HUES64 (cell line): ENCODE measurements around the gene COX6A2. TPM values are rescaled to one million over a fixed set of nuclear protein-coding genes. Genes with fewer than 3 reads are reported as not detected.

Source experiments
- H3K27ac ChIP-seq: 2 replicates; pipeline ENCODE4 v1.7.0; 2013; ENCODE audit warnings: low read depth, low read length, inconsistent platforms
- H3K27me3 ChIP-seq: 2 replicates; pipeline ENCODE4 v1.6.1; 2013; ENCODE audit warnings: mild to moderate bottlenecking, low read length; ENCODE audit not compliant: insufficient read depth
- H3K36me3 ChIP-seq: 2 replicates; pipeline ENCODE4 v1.6.1; 2013; ENCODE audit warnings: mild to moderate bottlenecking, low read length; ENCODE audit not compliant: insufficient read depth
- H3K4me1 ChIP-seq: 2 replicates; pipeline ENCODE4 v1.6.1; 2013; ENCODE audit warnings: mild to moderate bottlenecking, low read length, moderate library complexity; ENCODE audit not compliant: insufficient read depth
- H3K4me3 ChIP-seq: 2 replicates; pipeline ENCODE4 v1.5.1; 2013; ENCODE audit warnings: mild to moderate bottlenecking, low read length, moderate library complexity
- H3K9ac ChIP-seq: 2 replicates; pipeline ENCODE4 v1.6.1; 2013; ENCODE audit warnings: mild to moderate bottlenecking, low read depth, low read length
- H3K9me3 ChIP-seq: 2 replicates; pipeline ENCODE4 v1.6.1; 2013; ENCODE audit warnings: low read depth, low read length; ENCODE audit not compliant: insufficient read depth
- WGBS: fragments of 150-250, 120-280 bp; methylation state at CpG from one replicate; pipeline ENCODE4 v1.1.7; 2013; ENCODE audit warnings: missing lambda C conversion rate; 5-methylcytosine and 5-hydroxymethylcytosine counted together
- polyA plus RNA-seq, 2 experiments: library from polyadenylated mRNA; stranded (reverse); fragments of 50-300 nt; gene quantifications; one replicate each; pipeline ENCODE4 v1.2.3, GENCODE V29; 2013

COX6A2 gene
- not detected for polyA plus RNA-seq (2013, experiment 1 of 2)
- polyA plus RNA-seq (2013, experiment 2 of 2): not detected

DNA sequence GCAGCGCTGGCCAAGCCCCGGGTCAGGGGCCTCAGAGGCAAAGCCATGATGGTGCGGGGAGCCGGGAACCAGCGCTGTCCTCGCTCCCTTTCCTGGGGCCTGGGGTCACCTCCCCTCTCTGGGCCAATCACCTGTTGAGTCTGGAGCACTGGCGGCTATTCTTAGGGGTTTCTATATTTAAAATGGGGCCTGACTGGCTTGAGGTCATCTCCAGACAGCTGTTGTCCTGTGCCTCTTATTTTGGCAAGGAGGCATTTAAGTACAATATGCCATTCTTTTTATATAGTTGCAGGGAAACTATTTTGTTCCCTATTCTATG lies at the start of gene COX6A2:
Gene COX6A2, minus strand, starts transcription at position 82 of the 319 bp plus-strand sequence. Its CDS starts 35 bp downstream, at position 47.
- no peaks in the 10 kb centered on the region for H3K9me3 ChIP-seq
- no peaks in the 10 kb centered on the region for H3K36me3 ChIP-seq
- H3K27me3 ChIP-seq: no peaks in the 10 kb centered on the region
- no peaks in the 10 kb centered on the region for H3K4me1 ChIP-seq
- WGBS: 93% methylated on average over 7 of the region's 7 CpGs
- H3K9ac ChIP-seq: no peak within 1 kb of the TSS
- H3K4me3 ChIP-seq: no peak within 1 kb of the TSS
- H3K27ac ChIP-seq: no peak within 1 kb of the TSS

DNA sequence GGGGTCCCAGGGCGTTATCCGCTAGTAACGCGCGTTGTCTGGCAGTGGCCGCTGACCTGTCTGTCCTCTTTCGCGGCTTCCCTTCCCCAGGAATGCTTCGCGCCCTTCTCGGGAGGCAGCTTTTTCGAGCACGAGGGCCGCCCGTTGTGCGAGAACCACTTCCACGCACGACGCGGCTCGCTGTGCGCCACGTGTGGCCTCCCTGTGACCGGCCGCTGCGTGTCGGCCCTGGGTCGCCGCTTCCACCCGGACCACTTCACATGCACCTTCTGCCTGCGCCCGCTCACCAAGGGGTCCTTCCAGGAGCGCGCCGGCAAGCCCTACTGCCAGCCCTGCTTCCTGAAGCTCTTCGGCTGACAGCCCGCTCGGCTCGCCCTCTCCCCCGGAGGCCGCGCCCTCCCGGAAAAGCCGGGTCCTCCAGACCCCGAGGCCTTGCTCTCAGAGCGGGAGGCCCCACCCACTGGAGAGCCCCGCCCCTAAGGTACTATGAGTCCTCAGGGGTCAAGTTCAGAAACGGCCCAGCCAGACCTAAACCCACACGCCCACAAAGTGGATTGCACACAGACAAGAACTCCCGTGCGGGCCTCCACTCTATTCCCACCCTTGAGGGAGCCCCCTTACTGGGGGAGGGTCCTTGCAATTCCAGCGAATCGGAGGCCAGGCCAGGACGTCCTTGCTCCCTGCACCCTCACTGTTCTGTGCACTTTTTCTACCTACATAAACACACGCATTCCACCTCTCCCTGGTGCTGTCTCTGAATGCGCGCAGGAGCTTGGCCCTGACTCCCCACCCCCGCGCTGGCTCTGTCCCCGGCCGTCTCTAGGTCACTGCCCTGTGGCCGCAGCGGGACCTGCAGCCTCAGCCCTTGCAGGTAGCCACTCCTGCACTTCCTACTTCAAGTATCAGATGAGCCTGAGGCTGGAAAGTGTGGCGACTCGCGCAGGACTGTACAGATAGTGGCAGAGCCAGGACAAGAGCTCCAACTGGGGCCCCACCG lies 49.4 kb upstream of the COX6A2 start:
- Histone ChIP-seq H3K4me1 (no peaks in the 10 kb centered on the region), H3K27ac (no peak overlapping the region), H3K27me3 (peaks cover 53% of the 10 kb centered on the region), H3K36me3 (0 out of 2 replicates have a peak, but pooled peaks cover 4% of the 10 kb centered on the region), H3K9me3 (no peaks in the 10 kb centered on the region), H3K9ac (no peak overlapping the region), H3K4me3 (peak overlapping the region; percentile 59)
- WGBS: 79% methylated on average over 67 of the region's 67 CpGs

DNA sequence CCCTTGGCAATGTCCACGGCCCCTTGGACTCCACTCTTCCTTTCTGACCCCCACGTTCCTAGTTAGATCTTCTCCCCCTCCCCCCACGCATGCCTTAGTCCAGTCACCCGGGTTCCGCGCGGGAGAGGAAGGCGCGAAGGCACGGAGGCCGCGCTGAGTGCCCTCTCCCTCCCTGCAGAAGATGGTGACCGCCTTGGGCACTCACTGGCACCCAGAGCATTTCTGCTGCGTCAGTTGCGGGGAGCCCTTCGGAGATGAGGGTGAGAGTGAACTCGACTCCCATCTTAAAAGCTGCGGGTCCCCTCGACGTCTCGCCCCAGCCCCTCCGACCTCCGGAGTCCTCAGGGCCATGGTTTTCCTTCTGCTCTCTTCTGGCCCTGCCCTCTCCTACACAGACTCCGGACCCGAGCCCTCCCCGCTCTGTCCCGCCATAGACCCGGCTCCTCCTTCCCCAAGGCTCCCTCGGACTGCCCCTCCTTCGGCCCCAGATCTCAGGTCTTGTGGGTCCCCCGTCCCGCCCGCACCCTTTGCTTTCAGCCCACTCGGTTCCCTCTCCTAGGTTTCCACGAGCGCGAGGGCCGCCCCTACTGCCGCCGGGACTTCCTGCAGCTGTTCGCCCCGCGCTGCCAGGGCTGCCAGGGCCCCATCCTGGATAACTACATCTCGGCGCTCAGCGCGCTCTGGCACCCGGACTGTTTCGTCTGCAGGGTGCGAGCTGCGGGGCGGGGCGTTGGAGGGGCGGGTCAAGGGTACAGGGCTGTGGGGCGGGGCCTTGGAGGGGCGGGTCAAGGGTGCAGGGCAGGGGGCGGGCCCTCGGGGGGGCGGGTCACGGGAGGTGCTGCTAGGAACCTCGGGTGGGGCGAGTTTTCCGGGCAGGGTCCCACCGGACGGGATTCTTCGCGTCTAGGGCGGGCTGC lies 48.4 kb upstream of the COX6A2 start:
- H3K36me3 ChIP-seq: 0 out of 2 replicates have a peak, but pooled peaks cover 4% of the 10 kb centered on the region
- no peaks in the 10 kb centered on the region for H3K9me3 ChIP-seq
- peak overlapping the region; percentile 64 for H3K4me3 ChIP-seq
- 0 out of 2 replicates have a peak, but pooled peaks cover under 1% of the 10 kb centered on the region for H3K4me1 ChIP-seq
- 84% methylated on average over 68 of the region's 68 CpGs for WGBS
- peaks cover 51% of the 10 kb centered on the region for H3K27me3 ChIP-seq
- H3K9ac ChIP-seq: no peak overlapping the region
- H3K27ac ChIP-seq: no peak overlapping the region

DNA sequence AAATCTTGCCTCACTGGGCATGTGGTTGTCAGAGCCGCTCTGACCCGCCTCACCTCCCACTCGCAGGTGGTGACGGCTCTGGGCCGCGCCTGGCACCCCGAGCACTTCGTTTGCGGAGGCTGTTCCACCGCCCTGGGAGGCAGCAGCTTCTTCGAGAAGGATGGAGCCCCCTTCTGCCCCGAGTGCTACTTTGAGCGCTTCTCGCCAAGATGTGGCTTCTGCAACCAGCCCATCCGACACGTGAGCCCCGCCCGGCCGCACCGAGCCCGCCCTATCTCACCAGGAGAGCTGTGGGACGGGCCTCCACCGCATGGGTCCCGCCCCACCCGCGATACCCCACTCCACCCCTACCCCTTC lies 47.8 kb upstream of the COX6A2 start:
- 0 out of 2 replicates have a peak, but pooled peaks cover 4% of the 10 kb centered on the region for H3K36me3 ChIP-seq
- H3K4me3 ChIP-seq: peak overlapping the region; percentile 64; the same call in 1 of the 2 replicates
- 83% methylated on average over 26 of the region's 26 CpGs for WGBS
- H3K9me3 ChIP-seq: no peaks in the 10 kb centered on the region
- no peak overlapping the region for H3K27ac ChIP-seq
- H3K4me1 ChIP-seq: 0 out of 2 replicates have a peak, but pooled peaks cover 3% of the 10 kb centered on the region
- peaks cover 53% of the 10 kb centered on the region for H3K27me3 ChIP-seq
- H3K9ac ChIP-seq: no peak overlapping the region

DNA sequence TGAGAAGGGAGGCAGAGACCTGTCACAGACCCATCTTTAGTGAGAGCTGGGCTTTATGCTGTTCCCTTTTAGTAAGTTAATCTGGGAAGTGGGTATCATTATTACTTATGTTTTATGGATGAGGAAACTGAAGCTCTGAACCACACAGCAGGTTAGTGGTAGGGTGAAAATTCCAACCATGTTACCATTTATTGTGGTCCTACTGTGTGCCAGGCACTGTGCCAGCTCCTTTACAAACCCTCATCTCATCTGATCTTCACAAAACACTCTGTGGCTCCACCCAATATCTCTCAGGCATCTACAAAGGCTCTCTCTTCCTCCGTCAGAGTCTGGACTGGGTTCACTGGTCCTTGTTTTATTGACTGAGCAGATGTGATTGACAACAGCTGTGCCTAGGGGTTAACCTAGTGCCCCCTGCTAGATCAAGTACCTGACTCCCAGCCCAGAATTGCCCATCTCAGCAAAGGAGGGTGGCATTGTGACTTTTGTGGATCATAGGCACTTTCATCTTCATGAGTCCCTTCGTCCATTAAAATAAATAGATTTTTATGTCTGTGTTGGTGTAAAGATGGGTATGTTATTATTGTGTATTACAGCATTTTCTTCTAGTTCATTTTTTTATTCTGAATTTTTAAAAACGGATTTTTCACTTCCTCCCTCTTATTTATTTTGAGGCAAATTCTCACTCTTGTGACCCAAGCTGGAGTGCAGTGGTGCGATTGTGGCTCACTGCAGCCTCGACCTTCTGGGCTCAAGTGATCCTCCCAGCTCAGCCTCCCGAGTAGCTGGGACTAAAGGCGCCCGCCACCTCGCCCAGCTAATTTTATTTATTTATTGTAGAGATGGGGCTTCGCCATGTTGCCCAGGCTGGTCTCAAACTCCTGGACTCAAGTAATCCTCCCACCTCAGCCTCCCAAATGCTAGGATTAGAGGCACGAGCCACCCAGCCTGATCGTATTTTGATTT lies 46.9 kb upstream of the COX6A2 start:
- Histone ChIP-seq H3K27me3 (peaks cover 54% of the 10 kb centered on the region), H3K36me3 (0 out of 2 replicates have a peak, but pooled peaks cover 4% of the 10 kb centered on the region), H3K9me3 (no peaks in the 10 kb centered on the region), H3K4me1 (0 out of 2 replicates have a peak, but pooled peaks cover 3% of the 10 kb centered on the region), H3K4me3 (no peak overlapping the region), H3K9ac (no peak overlapping the region), H3K27ac (no peak overlapping the region)
- WGBS: 95% methylated on average over 12 of the region's 12 CpGs

DNA sequence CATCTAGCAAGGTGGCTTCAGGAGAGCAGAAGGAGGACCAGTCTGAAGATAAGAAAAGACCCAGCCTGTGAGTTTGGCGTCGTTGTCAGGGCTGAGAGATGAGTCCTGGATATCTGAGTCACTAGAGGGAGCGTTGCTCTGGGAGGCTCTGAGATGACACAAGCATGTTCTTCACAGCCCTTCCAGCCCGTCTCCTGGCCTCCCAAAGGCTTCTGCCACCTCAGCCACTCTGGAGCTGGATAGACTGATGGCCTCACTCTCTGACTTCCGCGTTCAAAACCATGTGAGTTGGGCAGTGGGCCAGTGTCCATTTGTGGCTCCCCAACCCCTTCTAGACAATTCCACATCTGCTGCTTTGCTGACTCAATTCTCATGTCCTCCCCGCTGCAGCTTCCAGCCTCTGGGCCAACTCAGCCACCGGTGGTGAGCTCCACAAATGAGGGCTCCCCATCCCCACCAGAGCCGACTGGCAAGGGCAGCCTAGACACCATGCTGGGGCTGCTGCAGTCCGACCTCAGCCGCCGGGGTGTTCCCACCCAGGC lies 46.1 kb upstream of the COX6A2 start:
- Histone ChIP-seq H3K4me3 (no peak overlapping the region), H3K9me3 (no peaks in the 10 kb centered on the region), H3K27me3 (peaks cover 51% of the 10 kb centered on the region), H3K36me3 (0 out of 2 replicates have a peak, but pooled peaks cover 4% of the 10 kb centered on the region), H3K27ac (no peak overlapping the region), H3K4me1 (0 out of 2 replicates have a peak, but pooled peaks cover 3% of the 10 kb centered on the region), H3K9ac (no peak overlapping the region)
- WGBS: 91% methylated on average over 12 of the region's 12 CpGs

DNA sequence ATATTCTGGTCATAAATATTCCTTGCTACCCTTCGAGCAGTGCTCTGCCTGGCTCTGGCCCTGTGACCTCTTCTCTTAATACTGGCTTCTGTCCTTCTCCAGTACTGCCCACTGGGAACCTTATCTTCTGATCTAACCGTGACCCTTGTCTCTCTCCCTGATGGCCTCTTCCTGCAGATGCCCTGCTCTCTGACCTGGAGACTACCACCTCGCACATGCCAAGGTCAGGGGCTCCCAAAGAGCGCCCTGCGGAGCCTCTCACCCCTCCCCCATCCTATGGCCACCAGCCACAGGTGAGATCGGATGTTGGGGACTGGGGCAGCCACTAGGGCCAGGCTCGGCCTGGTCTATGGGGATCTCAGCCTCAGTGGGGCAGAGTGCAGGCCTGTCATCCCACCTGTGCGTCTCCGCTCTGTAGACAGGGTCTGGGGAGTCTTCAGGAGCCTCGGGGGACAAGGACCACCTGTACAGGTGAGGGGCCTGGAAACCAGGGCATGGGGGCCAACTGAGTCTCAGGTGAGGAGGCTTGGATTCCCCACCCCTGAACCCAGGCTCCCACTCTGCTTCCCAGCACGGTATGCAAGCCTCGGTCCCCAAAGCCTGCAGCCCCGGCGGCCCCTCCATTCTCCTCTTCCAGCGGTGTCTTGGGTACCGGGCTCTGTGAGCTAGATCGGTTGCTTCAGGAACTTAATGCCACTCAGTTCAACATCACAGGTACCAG lies 45.3 kb upstream of the COX6A2 start:
- Histone ChIP-seq H3K27me3 (peaks cover 47% of the 10 kb centered on the region), H3K9me3 (no peaks in the 10 kb centered on the region), H3K9ac (no peak overlapping the region), H3K27ac (no peak overlapping the region), H3K4me3 (no peak overlapping the region), H3K4me1 (0 out of 2 replicates have a peak, but pooled peaks cover 3% of the 10 kb centered on the region), H3K36me3 (0 out of 2 replicates have a peak, but pooled peaks cover 4% of the 10 kb centered on the region)
- WGBS: 91% methylated on average over 17 of the region's 17 CpGs

DNA sequence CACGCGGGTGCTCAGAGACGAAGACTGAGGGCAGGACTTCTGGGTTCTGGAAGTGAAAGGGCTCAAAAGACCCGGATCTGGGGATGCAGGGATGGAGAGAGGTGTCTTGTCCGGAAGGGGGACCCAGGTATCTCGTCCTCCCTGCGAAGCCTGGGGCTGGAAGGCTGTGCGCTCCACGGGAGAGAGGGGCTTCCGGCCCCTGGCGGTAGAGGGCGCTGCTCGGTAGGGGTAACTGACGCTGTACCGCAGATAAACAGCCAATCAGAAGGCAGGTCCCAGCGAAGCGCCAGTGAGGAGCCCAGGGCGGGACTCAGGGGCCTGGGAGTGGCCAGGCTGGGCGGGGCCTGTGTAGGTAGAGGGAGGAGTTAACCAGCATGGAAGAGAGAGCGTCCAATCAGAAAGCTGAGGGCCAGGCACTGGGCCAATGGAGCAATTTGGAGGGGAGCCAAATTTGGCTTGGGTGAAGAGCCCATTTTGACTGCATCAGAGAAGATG lies 44.6 kb upstream of the COX6A2 start:
- H3K9ac ChIP-seq: no peak overlapping the region
- 51% methylated on average over 20 of the region's 20 CpGs for WGBS
- H3K36me3 ChIP-seq: 0 out of 2 replicates have a peak, but pooled peaks cover 4% of the 10 kb centered on the region
- peaks cover 47% of the 10 kb centered on the region for H3K27me3 ChIP-seq
- H3K4me3 ChIP-seq: peak overlapping the region; percentile 66
- no peak overlapping the region for H3K27ac ChIP-seq
- H3K9me3 ChIP-seq: no peaks in the 10 kb centered on the region
- 0 out of 2 replicates have a peak, but pooled peaks cover 3% of the 10 kb centered on the region for H3K4me1 ChIP-seq

DNA sequence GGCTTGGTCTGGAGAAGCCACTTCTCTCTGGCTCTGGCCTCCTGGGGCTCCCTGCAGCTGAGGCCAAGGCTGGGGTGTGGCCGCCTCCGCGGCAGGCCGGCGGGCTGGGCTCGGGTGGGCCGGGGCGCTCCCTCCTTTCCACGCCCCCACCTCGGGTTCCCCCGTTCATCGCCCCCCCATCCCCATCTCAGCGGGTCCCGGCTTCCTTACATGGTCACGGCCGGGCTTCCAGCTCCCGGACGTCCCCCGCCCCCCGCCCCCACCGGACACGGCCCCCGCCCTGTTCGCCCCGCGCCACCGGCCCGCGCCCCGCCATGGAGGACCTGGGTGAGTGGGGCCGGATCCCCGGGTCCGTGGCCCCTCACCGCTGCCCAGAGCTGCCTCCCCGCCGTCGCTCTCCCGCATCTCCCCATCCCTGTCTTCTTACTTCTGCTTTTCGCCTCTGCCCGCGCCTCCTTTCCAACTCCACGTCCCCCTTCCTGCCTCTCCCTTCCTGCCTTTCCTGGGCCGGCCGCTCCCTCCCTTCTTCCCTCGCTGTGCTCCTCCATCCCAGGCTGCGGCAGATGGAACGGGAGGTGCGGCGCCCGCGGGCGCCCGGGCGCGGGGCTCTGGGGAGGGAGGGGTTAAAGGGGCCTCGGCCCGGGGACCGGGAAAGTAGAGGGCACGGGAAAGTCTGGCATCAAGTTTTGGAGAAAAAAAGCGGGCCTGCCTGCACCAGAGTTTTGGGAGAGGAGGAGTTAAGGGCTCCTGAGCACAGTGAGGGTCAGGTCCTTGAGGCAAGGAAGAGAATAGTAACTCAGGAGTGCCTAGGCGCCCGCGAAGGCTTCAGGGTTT lies 43.9 kb upstream of the COX6A2 start, which contains the start of gene TGFB1I1:
Gene TGFB1I1, plus strand, starts transcription at position 278 of the 834 bp plus-strand sequence. Its CDS starts 37 bp downstream, at position 315.
- no peaks in the 10 kb centered on the region for H3K9me3 ChIP-seq
- peak within 1 kb of the TSS; percentile 49; the same call in 1 of the 2 replicates for H3K9ac ChIP-seq
- H3K27me3 ChIP-seq: peaks cover 47% of the 10 kb centered on the region
- 0 out of 2 replicates have a peak, but pooled peaks cover 3% of the 10 kb centered on the region for H3K4me1 ChIP-seq
- peak within 1 kb of the TSS; percentile 66 for H3K4me3 ChIP-seq
- under 1% methylated on average over 51 of the region's 63 CpGs for WGBS
- peaks cover 6% of the 10 kb centered on the region; the same call in 1 of the 2 replicates for H3K36me3 ChIP-seq
- no peak within 1 kb of the TSS for H3K27ac ChIP-seq
